ENCODE measurements around the gene JUND.

GRCh38 chr19:18306888-18307260 lies 25.5 kb upstream of the JUND start:
- TF ChIP-seq CTCF (IDR thresholded peaks at IDR 0.05): no peak
- TF ChIP-seq POLR2A (IDR thresholded peaks at IDR 0.05): no peak
